ENCODE data around the gene HSD17B2.

- TF ChIP-seq POLR2AphosphoS5 (IDR thresholded peaks at IDR 0.05; ENCODE audit: borderline replicate concordance, low read depth, low read length) (no peak), EZH2 (IDR thresholded peaks at IDR 0.05) (no peak)
Measured at GRCh38 chr16:82133798-82134197, 98.7 kb downstream of the HSD17B2 start.

Measured in SK-N-MC (cell line).